BE2C (cell line): ENCODE measurements around the gene PTPRD.

ENCODE experiments used
- DNase-seq: peaks from one replicate; pipeline ENCODE4 v3.0.0-alpha.2; 2020
- H3K27me3 ChIP-seq: fragments of 250-450 bp; sonication (Bioruptor Pico); 2 replicates; pipeline ENCODE4 v1.5.1; 2020; ENCODE audit warnings: mild to moderate bottlenecking
- H3K36me3 ChIP-seq: fragments of 250-450 bp; sonication (Bioruptor Pico); 2 replicates; pipeline ENCODE4 v1.5.1; 2020; ENCODE audit warnings: mild to moderate bottlenecking
- H3K4me1 ChIP-seq: fragments of 250-450 bp; sonication (Bioruptor Pico); 2 replicates; pipeline ENCODE4 v1.5.1; 2020
- H3K4me3 ChIP-seq: 2 replicates; pipeline ENCODE4 v1.5.1; 2011; ENCODE audit warnings: low read depth, low read length
- H3K9me3 ChIP-seq: fragments of 250-450 bp; sonication (Bioruptor Pico); 2 replicates; pipeline ENCODE4 v1.5.1; 2020
- TF ChIP-seq, protein P1 (sequence below): IDR thresholded peaks from 2 replicates; pipeline ENCODE4 v1.5.1; 2012; ENCODE audit warnings: mild to moderate bottlenecking, low read depth, low read length

Gene PTPRD

DNA sequence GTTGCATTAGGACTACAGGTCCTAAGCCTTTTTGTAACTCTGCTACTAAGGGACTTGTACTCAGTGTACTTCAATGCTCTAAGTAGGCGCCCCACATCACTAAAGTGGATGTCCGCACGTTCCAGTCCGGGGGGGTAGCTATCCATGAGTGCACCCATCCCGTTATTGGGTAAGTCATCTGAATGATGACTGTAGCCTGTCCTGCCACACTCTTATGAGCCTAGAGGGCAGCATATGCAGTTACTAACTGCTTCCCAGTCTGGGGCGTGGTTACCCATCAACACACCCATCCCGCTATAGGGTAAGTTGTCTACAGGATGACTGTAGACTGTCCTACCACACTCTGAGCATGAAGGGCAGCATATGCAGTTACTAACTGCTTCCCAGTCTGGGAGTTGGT is 1053.9 kb downstream of the PTPRD start:
- Histone ChIP-seq H3K9me3 (no peaks in the 10 kb centered on the region), H3K4me1 (no peaks in the 10 kb centered on the region), H3K36me3 (no peaks in the 10 kb centered on the region), H3K27me3 (no peaks in the 10 kb centered on the region), H3K4me3 (no peak overlapping the region)
- TF ChIP-seq, protein P1, sequence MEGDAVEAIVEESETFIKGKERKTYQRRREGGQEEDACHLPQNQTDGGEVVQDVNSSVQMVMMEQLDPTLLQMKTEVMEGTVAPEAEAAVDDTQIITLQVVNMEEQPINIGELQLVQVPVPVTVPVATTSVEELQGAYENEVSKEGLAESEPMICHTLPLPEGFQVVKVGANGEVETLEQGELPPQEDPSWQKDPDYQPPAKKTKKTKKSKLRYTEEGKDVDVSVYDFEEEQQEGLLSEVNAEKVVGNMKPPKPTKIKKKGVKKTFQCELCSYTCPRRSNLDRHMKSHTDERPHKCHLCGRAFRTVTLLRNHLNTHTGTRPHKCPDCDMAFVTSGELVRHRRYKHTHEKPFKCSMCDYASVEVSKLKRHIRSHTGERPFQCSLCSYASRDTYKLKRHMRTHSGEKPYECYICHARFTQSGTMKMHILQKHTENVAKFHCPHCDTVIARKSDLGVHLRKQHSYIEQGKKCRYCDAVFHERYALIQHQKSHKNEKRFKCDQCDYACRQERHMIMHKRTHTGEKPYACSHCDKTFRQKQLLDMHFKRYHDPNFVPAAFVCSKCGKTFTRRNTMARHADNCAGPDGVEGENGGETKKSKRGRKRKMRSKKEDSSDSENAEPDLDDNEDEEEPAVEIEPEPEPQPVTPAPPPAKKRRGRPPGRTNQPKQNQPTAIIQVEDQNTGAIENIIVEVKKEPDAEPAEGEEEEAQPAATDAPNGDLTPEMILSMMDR = no peak
- no peak for DNase-seq

DNA sequence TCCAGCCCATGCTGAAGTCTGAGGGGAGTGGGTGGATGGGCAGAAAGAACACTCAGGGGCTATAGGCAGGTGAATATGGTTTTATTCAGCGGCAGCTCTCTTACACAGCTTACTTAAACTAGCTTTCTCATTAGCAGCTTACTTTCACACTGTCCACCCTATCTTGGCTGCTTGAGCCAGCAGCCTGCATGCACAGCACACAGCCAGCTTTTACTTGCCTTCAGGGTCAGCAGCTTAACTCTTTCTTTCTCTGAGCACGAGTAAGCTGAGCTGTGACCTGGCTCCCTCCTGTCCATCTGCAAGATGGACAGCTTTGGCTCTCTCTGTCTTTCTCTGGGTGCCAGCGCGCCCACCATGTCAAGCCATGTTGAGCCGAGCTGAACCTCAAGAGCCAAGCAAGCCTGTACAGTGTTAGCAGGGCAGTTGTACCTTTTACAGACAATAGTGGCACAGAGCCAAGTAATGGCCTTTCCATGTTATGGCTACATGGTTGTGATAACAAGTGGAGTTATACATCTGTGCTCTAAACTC is 1054.9 kb downstream of the PTPRD start:
- no peaks in the 10 kb centered on the region for H3K4me1 ChIP-seq
- no peak overlapping the region for H3K4me3 ChIP-seq
- no peaks in the 10 kb centered on the region for H3K27me3 ChIP-seq
- TF ChIP-seq, protein P1 = no peak
- no peaks in the 10 kb centered on the region for H3K9me3 ChIP-seq
- H3K36me3 ChIP-seq = no peaks in the 10 kb centered on the region
- DNase-seq = no peak

DNA sequence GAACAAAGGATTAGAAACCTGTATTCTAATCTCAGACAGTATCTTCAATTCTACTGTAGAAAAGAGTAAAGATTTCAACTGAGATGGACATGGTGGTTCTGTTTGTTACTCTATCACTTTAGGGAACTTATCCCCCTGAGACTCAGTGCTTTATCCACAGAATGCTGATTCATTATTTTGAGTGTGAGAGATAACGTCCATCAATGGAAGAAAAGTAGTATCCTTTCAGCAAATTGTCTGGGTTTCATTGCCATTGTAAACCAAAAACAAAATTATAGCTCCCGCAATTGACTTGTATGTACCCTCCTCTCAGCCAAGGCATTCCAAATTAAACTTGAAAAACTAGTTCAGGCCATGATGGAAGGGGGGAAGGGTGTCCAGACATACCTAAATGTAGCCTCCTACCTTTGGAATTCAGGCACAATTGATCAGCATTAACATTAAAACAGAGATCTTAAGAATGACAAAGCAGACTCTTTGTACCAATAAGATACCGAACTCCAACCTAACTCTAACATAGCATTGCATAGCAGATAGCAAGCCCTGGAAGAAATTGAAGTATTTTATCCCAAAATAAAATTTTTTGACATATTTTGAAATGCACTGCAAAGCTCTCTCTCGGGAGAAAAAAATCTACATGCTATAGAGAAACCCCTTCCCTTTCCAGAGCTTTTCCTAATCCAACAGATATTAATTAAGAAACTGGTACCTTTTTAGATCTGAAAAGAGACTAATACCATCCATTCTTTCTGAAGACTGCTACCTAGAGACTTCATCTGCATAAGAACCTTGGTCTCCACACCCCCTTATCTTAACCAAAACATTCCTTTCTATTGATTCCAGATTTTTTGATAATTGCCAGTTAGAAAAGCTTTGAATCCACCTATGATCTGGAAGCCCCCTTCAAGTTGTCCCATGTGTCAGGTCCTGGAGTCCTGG is 1055.7 kb downstream of the PTPRD start:
- H3K36me3 ChIP-seq = no peaks in the 10 kb centered on the region
- H3K4me1 ChIP-seq = no peaks in the 10 kb centered on the region
- no peaks in the 10 kb centered on the region for H3K9me3 ChIP-seq
- TF ChIP-seq, protein P1 = no peak
- no peaks in the 10 kb centered on the region for H3K27me3 ChIP-seq
- H3K4me3 ChIP-seq = no peak overlapping the region
- DNase-seq = no peak

DNA sequence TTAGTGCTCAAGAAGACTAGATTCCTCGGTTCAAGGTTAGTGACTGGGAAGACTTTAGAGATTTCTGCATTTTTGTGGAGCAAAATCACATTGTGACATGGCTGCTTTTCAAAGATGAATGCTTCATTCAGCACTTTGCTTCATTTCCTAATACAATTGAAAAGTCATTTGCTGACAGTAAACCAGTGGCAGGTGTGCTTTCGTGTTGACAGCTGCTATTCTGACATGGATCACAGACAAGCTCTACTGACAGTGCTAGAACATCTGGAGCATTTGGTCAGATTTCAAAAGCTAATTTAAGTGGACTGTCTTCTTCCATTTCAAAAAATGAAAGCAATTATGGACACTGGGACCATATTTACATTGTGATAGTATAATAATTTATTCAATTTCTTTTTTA is 1060.1 kb downstream of the PTPRD start:
- no peak overlapping the region for H3K4me3 ChIP-seq
- TF ChIP-seq, protein P1 = no peak
- no peaks in the 10 kb centered on the region for H3K27me3 ChIP-seq
- H3K4me1 ChIP-seq = no peaks in the 10 kb centered on the region
- H3K36me3 ChIP-seq = no peaks in the 10 kb centered on the region
- DNase-seq = no peak
- no peaks in the 10 kb centered on the region for H3K9me3 ChIP-seq

DNA sequence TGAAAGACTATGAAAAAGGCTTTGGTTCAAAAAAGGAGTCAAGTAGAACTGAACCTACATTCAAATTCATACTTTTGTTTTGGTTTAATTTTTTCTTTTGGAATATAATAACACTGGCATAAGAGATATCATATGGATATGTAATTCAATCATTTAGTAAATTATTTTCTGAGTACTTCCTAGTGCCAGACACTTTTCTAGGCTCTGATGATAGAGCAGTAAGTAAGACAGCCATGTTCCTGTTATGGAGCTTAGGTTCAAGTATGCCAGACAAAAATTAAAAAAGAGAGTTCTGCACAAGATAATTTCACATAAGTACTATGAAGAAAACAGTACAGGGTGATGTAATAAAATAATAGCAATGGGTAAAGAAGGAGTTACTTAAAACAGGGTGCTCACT is 1074.0 kb downstream of the PTPRD start:
- DNase-seq = no peak
- Histone ChIP-seq H3K36me3 (no peaks in the 10 kb centered on the region), H3K27me3 (no peaks in the 10 kb centered on the region), H3K4me3 (no peak overlapping the region), H3K9me3 (no peaks in the 10 kb centered on the region; the same call in 1 of the 2 replicates), H3K4me1 (no peaks in the 10 kb centered on the region)
- TF ChIP-seq, protein P1 = no peak

DNA sequence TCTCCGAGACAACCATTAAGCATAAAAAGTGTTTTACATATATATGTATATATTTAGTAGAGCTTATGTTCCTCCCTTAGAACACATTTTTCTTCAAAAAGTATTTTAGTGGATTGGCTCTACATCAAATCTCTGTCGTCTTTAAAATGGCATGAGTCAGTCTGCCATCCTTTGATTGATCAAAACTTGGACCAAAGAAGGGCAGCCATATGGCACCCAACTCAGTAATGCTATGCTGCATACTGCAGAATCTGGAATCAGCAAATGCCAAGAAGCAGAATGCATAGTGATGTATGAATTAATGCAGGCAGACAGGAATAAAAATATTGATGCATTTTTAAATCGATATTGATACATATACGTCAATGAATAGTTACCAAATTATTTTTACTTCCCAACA is 1074.4 kb downstream of the PTPRD start:
- no peak overlapping the region for H3K4me3 ChIP-seq
- no peaks in the 10 kb centered on the region for H3K4me1 ChIP-seq
- no peak for DNase-seq
- no peaks in the 10 kb centered on the region for H3K36me3 ChIP-seq
- no peaks in the 10 kb centered on the region; the same call in 1 of the 2 replicates for H3K9me3 ChIP-seq
- H3K27me3 ChIP-seq = no peaks in the 10 kb centered on the region
- TF ChIP-seq, protein P1 = no peak
